HepG2 (cell line): Measurements from ENCODE around the gene MID1. TPM values are rescaled to one million over a fixed set of nuclear protein-coding genes. Genes with fewer than 3 reads are reported as not detected.

Source experiments
- ATAC-seq: fragments of 200-7000 bp; cut with Tn5 transposase; 3 replicates; pipeline ENCODE4 v1.9.1; 2020; ENCODE audit warnings: mild to moderate bottlenecking, moderate library complexity
- BruUV-seq: library from RNA; stranded (reverse); fragments of 400-500 nt; replicated peaks from 2 replicates; lab custom pipeline; 2021; lab: Mats Ljungman, UMichigan
- CTCF ChIA-PET: fragments of 300-600 bp; formaldehyde crosslinking; extraction: SDS; loops from one replicate; lab custom pipeline; 2021; ENCODE audit warnings: low total read pairs, inconsistent platforms, low intra/inter-chr PET ratio; lab: Yijun Ruan, JAX
- POLR2A ChIA-PET: fragments of 350-600 bp; sonication (Branson Sonifier 250); formaldehyde crosslinking; loops from one replicate; lab custom pipeline; 2020; ENCODE audit warnings: antibody characterized with exemption, inconsistent platforms; lab: Yijun Ruan, JAX
- DNase-seq: peaks from one replicate; pipeline ENCODE4 v3.0.0-alpha.2; 2015; ENCODE audit warnings: low spot score
- FAIRE-seq: peaks from 3 replicates; lab custom pipeline; 2011; peaks lifted over from hg19 to GRCh38; lab: Jason Lieb, UNC
- H2AFZ ChIP-seq: one replicate; pipeline ENCODE4 v1.6.1; 2011; ENCODE audit warnings: low read length, inconsistent platforms
- H3K27ac ChIP-seq: fragments of 300-600 bp; 3 replicates; pipeline ENCODE4 v1.8.0; 2011; ENCODE audit warnings: mixed run types, mild to moderate bottlenecking, mixed read lengths, low read length, inconsistent platforms; ENCODE audit not compliant: insufficient read depth; ENCODE audit errors: extremely low read length
- H3K27me3 ChIP-seq, 2 experiments: fragments of 200-600 bp in 1 of 2; 2 replicates in 1 of 2; 3 replicates in 1 of 2; pipeline versions ENCODE4 v1.6.0 to v1.8.0; 2011; ENCODE audit warnings: low read length in 2 of 2, mild to moderate bottlenecking in 2 of 2, moderate library complexity in 2 of 2, inconsistent platforms in 1 of 2; ENCODE audit not compliant: insufficient read depth in 2 of 2, control insufficient read depth in 1 of 2
- H3K36me3 ChIP-seq, 2 experiments: fragments of 200-600 bp in 1 of 2; replicated peaks in 1 of 2; 2 replicates in 1 of 2; 3 replicates in 1 of 2; pipeline versions ENCODE4 v1.5.1 to v1.8.0; 2011; ENCODE audit warnings: low read length in 2 of 2, inconsistent platforms in 1 of 2; ENCODE audit not compliant: insufficient read depth in 2 of 2, control insufficient read depth in 1 of 2
- H3K4me1 ChIP-seq: 2 replicates; pipeline ENCODE4 v1.5.1; 2012; ENCODE audit warnings: low read length, inconsistent platforms; ENCODE audit not compliant: insufficient read depth
- H3K4me2 ChIP-seq: 2 replicates; pipeline ENCODE4 v1.6.0; 2011; ENCODE audit warnings: low read depth, low read length, inconsistent platforms
- H3K4me3 ChIP-seq, 3 experiments: fragments of 200-600 bp in 1 of 3; sonication (generic), shearing (Covaris generic) in 1 of 3; replicated peaks in 1 of 3; 2 replicates each; pipeline ENCODE4 v1.5.1; 2011 to 2016; ENCODE audit warnings: low read length in 3 of 3, inconsistent platforms in 2 of 3, low read depth in 2 of 3, mild to moderate bottlenecking in 2 of 3, control low read depth in 1 of 3, mixed read lengths in 1 of 3; ENCODE audit not compliant: insufficient read depth in 1 of 3
- H3K79me2 ChIP-seq: one replicate; pipeline ENCODE4 v1.6.1; 2011; ENCODE audit warnings: low read length, inconsistent platforms; ENCODE audit not compliant: insufficient read depth
- H3K9ac ChIP-seq: 2 replicates; pipeline ENCODE4 v1.6.0; 2011; ENCODE audit warnings: mild to moderate bottlenecking, low read depth, low read length, inconsistent platforms; ENCODE audit not compliant: insufficient read depth
- H3K9me3 ChIP-seq: 2 replicates; pipeline ENCODE4 v1.5.1; 2012; ENCODE audit warnings: mild to moderate bottlenecking, low read length
- H4K20me1 ChIP-seq: 2 replicates; pipeline ENCODE4 v1.6.0; 2011; ENCODE audit warnings: inconsistent platforms, mild to moderate bottlenecking, low read length, moderate library complexity; ENCODE audit not compliant: insufficient read depth
- AGO1 ChIP-seq: fragments of 200-400 bp; formaldehyde crosslinking; IDR thresholded peaks from 2 replicates; pipeline ENCODE4 v1.6.1; 2017; ENCODE audit warnings: mild to moderate bottlenecking, low read depth, low read length, moderate library complexity; ENCODE audit not compliant: poor library complexity, severe bottlenecking
- CREB1 ChIP-seq, 2 experiments: fragments of 450-650 bp in 1 of 2; IDR thresholded peaks; 2 replicates each; pipeline ENCODE4 v1.6.1; 2016 to 2017; ENCODE audit warnings: control low read depth in 1 of 2, mild to moderate bottlenecking in 1 of 2, missing compliant biosample characterization in 1 of 2, missing genetic modification characterization in 1 of 2
- EZH2 ChIP-seq: conservative IDR thresholded peaks from 2 replicates; pipeline ENCODE4 v1.6.1; 2012; ENCODE audit warnings: mild to moderate bottlenecking, low read depth, low read length, moderate library complexity
- FOXA3 ChIP-seq: IDR thresholded peaks from 2 replicates; pipeline ENCODE4 v1.6.1; 2016; ENCODE audit warnings: missing genetic modification reagents, missing compliant biosample characterization
- MZF1 ChIP-seq: sonication (generic); formaldehyde crosslinking; IDR thresholded peaks from 2 replicates; pipeline ENCODE4 v1.8.1; 2023; ENCODE audit warnings: mild to moderate bottlenecking, missing genetic modification reagents, borderline replicate concordance
- ZNF350 ChIP-seq: sonication (generic); formaldehyde crosslinking; IDR thresholded peaks from 2 replicates; pipeline ENCODE4 v1.4.0; 2020; ENCODE audit warnings: mild to moderate bottlenecking, low read depth, missing genetic modification reagents, borderline replicate concordance
- ZNF432 ChIP-seq: sonication (generic); formaldehyde crosslinking; IDR thresholded peaks from 2 replicates; pipeline ENCODE4 v1.5.0; 2020; ENCODE audit warnings: missing genetic modification reagents, mild to moderate bottlenecking, borderline replicate concordance
- ZNF619 ChIP-seq: sonication (generic); formaldehyde crosslinking; IDR thresholded peaks from 2 replicates; pipeline ENCODE4 v1.4.0; 2020; ENCODE audit warnings: mild to moderate bottlenecking, missing genetic modification reagents
- ZNF629 ChIP-seq: sonication (generic); formaldehyde crosslinking; conservative IDR thresholded peaks from 2 replicates; pipeline ENCODE4 v1.5.0; 2020; ENCODE audit warnings: missing genetic modification reagents
- WGBS: methylation state at CpG from one replicate; pipeline ENCODE4 v1.1.6; 2017; ENCODE audit warnings: low lambda C conversion rate; 5-methylcytosine and 5-hydroxymethylcytosine counted together
- in situ Hi-C: cut with HindIII; loops from 2 replicates; pipeline ENCODE4 v1.10.0; 2017; ENCODE audit warnings: low pct_unique_long_range_greater_than_20kb; ENCODE audit not compliant: extremely low pct_ligation_motif_present
- intact Hi-C: fragments of 100-400 bp; cut with micrococcal nuclease; formaldehyde crosslinking; loops from one replicate; pipeline ENCODE4 v1.10.0; 2022; ENCODE audit not compliant: unreplicated experiment
- polyA plus RNA-seq, 8 experiments: library from polyadenylated mRNA; depleted of rRNA in 3 of 8; stranded (reverse) in 7 of 8; unstranded in 1 of 8; fragments of >200 nt; fragmentation: Illumina TruSeq in 4 of 8; extraction: Trizol in 4 of 8; gene quantifications; 2 replicates each; pipeline versions ENCODE4 v1.2.1 to v1.2.3, GENCODE V29; 2011 to 2016; ENCODE audit warnings: low read depth in 4 of 8, missing spikeins in 1 of 8, mixed read lengths in 1 of 8; ENCODE audit not compliant: insufficient read depth in 1 of 8
- total RNA-seq, 5 experiments: library from RNA; depleted of rRNA; stranded (reverse); fragments of >200 nt; fragmentation: Illumina TruSeq; extraction: Trizol; gene quantifications; 2 replicates each; pipeline ENCODE4 v1.2.3, GENCODE V29; 2016; ENCODE audit warnings: low read depth in 1 of 5
- TF ChIP-seq, protein P1 (sequence below): sonication (generic); formaldehyde crosslinking; IDR thresholded peaks from 2 replicates; pipeline ENCODE4 v1.4.0; 2020; ENCODE audit warnings: low read depth, mild to moderate bottlenecking, missing genetic modification reagents
- TF ChIP-seq, protein P2 (sequence below): sonication (generic); formaldehyde crosslinking; IDR thresholded peaks from 2 replicates; pipeline ENCODE4 v1.8.0; 2022; ENCODE audit warnings: mild to moderate bottlenecking, missing genetic modification reagents; ENCODE audit not compliant: insufficient replicate concordance

Gene MID1
- total and polyA plus RNA-seq, 2 of the 13 experiments (the other 11 are each of a cell fraction or from before 2014, with no cell fraction given): 0.86 to 1.1 TPM

DNA sequence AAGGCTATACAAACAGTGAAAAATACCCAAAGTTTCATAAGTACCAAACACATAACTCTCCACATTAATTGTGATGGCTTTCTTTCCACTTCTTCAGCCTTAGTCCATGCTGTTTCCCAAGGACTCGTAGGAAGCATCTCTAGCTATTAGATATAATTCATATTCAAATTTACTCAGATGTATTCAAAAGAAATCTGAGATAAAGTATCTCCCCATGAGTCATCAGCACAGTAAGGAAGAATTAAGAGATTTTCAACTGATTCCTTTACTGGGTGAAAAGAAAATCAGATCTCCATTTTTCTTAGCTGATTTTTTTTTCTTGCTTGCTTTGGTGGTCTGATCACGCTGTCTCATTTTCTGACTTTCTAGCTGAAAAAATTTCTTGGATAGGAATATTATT, 71.7 kb downstream of the MID1 start:
- H3K9ac ChIP-seq: no peak overlapping the region
- no peaks in the 10 kb centered on the region for H3K79me2 ChIP-seq
- no peaks in the 10 kb centered on the region for H3K9me3 ChIP-seq
- H4K20me1 ChIP-seq: no peaks in the 10 kb centered on the region
- H3K4me3 ChIP-seq: no peak overlapping the region
- no peaks in the 10 kb centered on the region for H3K36me3 ChIP-seq
- TF ChIP-seq ZNF432 (no peak), AGO1 (no peak), FOXA3 (CRISPR knock-in tag) (no peak), EZH2 (no peak)
- WGBS: 83% methylated on average over 2 of the region's 2 CpGs
- ATAC-seq (no peak), DNase-seq (no peak), FAIRE-seq (no peak)
- no peaks in the 10 kb centered on the region for H3K4me1 ChIP-seq
- POLR2A ChIA-PET: no interaction called here
- CTCF ChIA-PET: no interaction called here
- H3K4me2 ChIP-seq: no peak overlapping the region
- H3K27me3 ChIP-seq: no peaks in the 10 kb centered on the region
- intact Hi-C loops: no loop called here
- BruUV-seq: no TSS peak
- no peak overlapping the region for H3K27ac ChIP-seq
- no peak overlapping the region for H2AFZ ChIP-seq
- in situ Hi-C loops: no loop called here

DNA sequence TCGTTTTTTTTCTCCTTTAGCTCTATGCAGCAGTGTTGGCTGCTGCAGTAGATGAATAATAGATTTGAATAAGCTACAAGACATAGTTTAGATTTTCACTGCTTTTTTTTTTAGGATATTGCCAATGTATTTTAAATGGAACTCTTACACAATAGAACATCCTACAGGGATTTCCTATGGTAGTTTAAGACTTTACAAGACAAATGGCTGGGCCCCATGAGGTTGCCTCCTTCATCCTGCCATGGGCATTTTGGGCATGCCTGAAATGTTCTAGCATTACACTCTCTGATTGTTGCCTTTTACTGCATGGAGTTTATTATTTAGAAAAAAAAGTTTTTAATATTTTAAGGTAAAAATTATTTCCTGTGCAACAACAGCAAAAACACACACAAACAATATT, 74.5 kb downstream of the MID1 start:
- FAIRE-seq: no peak
- no peak for DNase-seq
- POLR2A ChIA-PET: no interaction called here

More for the DNA sequence above, 74.5 kb downstream of the MID1 start:
- TF ChIP-seq, protein P1, sequence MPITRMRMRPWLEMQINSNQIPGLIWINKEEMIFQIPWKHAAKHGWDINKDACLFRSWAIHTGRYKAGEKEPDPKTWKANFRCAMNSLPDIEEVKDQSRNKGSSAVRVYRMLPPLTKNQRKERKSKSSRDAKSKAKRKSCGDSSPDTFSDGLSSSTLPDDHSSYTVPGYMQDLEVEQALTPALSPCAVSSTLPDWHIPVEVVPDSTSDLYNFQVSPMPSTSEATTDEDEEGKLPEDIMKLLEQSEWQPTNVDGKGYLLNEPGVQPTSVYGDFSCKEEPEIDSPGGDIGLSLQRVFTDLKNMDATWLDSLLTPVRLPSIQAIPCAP (CRISPR knock-in tag): no peak
- TF ChIP-seq ZNF619: no peak
- TF ChIP-seq, protein P2, sequence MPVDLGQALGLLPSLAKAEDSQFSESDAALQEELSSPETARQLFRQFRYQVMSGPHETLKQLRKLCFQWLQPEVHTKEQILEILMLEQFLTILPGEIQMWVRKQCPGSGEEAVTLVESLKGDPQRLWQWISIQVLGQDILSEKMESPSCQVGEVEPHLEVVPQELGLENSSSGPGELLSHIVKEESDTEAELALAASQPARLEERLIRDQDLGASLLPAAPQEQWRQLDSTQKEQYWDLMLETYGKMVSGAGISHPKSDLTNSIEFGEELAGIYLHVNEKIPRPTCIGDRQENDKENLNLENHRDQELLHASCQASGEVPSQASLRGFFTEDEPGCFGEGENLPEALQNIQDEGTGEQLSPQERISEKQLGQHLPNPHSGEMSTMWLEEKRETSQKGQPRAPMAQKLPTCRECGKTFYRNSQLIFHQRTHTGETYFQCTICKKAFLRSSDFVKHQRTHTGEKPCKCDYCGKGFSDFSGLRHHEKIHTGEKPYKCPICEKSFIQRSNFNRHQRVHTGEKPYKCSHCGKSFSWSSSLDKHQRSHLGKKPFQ: no peak
- no peak for TF ChIP-seq CREB1 (IDR thresholded peaks at IDR 0.05)
- no peak for TF ChIP-seq CREB1 (CRISPR knock-in tag; IDR thresholded peaks at IDR 0.05)
- no peak for TF ChIP-seq ZNF350 (CRISPR knock-in tag)
- no peak for TF ChIP-seq MZF1 (CRISPR knock-in tag)
- TF ChIP-seq ZNF629: no peak
- CTCF ChIA-PET: no interaction called here
- no peak overlapping the region for H3K4me2 ChIP-seq
- BruUV-seq: no TSS peak
- no peak overlapping the region for H2AFZ ChIP-seq
- H3K9ac ChIP-seq: no peak overlapping the region
- no peak for ATAC-seq
- intact Hi-C loops: no loop called here
- H3K36me3 ChIP-seq: no peaks in the 10 kb centered on the region
- no peak overlapping the region for H3K27ac ChIP-seq
- 41% methylated on average over 1 of the region's 1 CpG for WGBS
- no peaks in the 10 kb centered on the region for H3K27me3 ChIP-seq
- no peaks in the 10 kb centered on the region for H3K9me3 ChIP-seq
- in situ Hi-C loops: no loop called here
- no peaks in the 10 kb centered on the region for H4K20me1 ChIP-seq
- no peaks in the 10 kb centered on the region for H3K79me2 ChIP-seq
- no peaks in the 10 kb centered on the region for H3K4me1 ChIP-seq
- no peak overlapping the region for H3K4me3 ChIP-seq
